HG02623 (cell line): Measurements from ENCODE around the gene LPXN.

ENCODE experiments used
- ATAC-seq: cut with Tn5 transposase; IDR thresholded peaks from one replicate; pipeline ENCODE4 v1.9.1; 2021; ENCODE audit warnings: moderate library complexity; ENCODE audit not compliant: unreplicated experiment

The LPXN gene

DNA sequence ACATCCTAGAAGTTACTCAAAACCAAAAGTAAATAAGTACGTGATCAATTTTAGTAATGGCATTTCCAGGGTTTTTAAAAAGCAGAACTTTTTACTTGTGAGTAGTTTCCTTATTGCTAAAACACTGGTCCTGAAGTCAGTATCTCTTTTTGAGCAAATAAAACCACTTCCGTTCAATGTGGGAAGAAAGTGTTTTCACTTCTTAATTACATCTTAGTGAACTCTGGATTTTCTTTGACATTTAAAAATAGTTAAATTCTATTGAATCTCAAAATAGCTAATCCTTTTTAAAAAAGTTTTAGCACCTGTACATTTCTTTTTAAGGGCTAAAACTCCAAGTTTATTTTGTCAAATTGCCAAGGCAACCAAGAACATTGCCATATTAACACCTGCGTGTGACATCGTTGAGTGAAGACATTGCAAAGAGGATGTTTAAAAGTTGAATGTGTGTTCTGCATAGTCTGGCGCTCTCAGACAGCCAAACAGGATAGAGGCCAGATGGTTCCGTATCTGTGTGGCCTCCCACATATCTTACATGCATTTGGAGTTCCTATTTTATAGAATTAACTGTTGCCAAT, 50.5 kb downstream of the LPXN start:
- ATAC-seq = peak; percentile 83

- peak; percentile 29 for ATAC-seq
Measured at GRCh38 chr11:58524232-58525036, 51.2 kb downstream of the LPXN start.

GRCh38 chr11:58513747-58514367, 61.8 kb downstream of the LPXN start:
- ATAC-seq = peak; percentile 53

GRCh38 chr11:58511636-58512035, 64.0 kb downstream of the LPXN start:
- ATAC-seq = no peak

DNA sequence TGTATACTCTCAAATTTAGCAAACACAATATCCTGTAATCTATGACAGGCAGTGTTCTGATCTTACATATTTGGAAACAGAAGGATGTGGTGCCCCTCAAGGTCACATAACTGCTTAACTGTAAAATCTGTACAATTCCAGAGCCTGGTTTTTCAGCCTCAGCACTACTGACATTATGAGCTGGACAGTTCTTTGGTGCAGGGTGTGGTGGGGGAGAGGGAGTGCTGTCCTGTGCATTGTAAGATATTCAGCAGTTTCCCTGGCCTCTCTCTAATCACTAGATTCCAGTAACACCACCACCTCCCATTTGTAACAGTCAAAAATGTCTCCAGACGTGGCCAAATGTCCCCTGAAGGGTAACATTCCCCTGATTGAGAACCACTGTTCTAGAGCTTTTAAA, 65.9 kb downstream of the LPXN start:
- ATAC-seq = no peak

DNA sequence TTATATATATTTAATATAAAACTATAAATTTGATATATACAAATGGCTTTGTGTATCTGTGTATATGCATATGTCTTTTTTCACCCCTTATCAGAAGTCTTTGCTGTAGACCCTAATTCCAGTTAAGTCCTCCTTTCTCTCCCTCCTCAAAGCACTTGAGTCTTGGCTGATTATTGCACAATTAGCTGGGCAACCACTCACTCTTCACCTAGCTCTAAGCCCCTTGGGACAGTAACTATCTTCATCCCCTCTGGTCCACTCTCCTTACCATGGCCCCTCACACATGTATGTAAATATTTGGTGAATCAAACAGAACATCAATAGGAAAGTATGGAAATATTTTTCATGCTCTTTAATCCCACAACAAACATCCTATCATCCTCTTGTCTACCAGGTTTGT, 66.8 kb downstream of the LPXN start:
- ATAC-seq = no peak

DNA sequence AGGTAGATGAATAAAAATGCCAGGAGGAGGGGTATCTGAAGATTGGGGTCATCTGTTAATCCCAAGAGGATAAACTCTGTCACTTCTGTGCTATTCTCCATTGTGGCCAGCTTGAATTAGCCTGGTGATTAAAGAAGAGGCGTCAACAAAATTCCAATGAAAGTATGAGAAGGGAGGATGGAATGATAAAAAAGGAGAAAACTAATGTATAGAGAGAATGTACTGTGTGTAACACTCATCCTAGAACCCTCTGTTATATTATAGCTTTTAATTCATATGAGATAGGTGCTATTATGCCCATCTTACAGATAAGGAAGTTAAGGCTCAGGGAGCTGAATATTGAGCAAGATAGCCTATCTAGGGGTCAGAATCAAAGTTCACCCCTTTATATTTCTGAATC, 67.7 kb downstream of the LPXN start, which contains the start of gene OR5B21:
OR5B21 (minus strand) TSS at position 101 of the 400 bp plus-strand sequence; CDS start at position 101, 0 bp downstream.
- no peak for ATAC-seq

- no peak for ATAC-seq
Measured at GRCh38 chr11:58507355-58507754, 68.3 kb downstream of the LPXN start.

DNA sequence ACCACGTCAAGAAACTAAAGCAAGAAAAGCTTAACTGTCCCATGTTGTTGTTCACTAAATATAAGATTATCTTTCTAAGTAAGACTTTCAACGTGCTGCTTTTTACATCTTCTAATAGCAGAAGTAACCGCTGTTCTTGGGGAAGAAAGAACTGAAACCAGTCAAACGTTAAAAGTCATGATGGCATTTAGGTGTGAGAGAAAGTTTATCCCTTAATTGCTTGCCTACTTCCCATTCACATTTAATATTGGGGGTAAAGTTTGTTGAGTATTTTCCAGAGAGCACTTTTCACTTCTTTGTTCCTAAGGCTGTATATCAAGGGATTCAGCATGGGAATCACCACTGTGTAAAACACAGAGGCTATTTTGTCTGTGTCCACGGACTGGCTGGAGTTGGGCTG, 68.7 kb downstream of the LPXN start:
- ATAC-seq = peak; percentile 39

GRCh38 chr11:58505849-58506248, 69.8 kb downstream of the LPXN start:
- no peak for ATAC-seq

GRCh38 chr11:58504232-58504631, 71.4 kb downstream of the LPXN start:
- no peak for ATAC-seq

DNA sequence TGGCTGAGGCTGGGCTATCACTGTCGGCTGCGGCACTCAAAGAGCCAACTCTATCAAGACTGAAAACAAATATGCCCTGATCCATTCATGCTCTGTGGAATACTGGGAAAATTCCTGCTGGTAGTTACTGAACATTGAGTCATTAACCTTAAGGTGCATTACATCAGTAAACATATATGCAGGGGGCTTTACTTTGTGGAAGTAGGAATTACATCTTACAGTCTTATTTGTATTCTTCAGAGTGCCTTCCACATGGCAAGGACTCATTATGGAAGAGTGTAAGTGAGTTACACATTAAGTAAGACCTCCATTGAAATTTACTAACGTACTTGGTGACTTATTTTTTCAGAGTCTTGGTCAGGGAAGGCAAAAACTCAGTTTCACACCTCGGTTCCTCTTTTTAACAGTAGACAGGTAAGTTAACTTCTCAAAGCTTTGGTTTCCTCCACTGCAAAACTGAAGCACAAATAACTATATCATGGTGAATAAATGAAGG, 72.2 kb downstream of the LPXN start:
- peak; percentile 92 for ATAC-seq

DNA sequence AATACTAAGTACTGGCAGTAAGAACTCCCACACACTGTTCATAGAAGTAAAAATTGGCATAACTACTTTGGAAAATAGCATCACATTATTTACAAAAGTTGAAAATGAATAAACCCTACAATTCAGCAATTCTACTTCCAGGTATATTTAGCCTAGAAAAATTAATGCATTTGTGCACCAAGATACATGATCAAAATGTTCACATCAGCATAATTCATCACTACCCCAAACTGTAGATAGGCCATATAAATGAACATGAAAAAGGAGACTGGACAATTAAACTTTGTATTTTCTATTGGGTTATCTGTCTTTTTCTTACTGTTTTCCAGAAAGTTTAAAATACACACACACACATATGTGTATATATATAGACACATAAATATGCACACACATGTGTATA, 73.7 kb downstream of the LPXN start:
- ATAC-seq = no peak

DNA sequence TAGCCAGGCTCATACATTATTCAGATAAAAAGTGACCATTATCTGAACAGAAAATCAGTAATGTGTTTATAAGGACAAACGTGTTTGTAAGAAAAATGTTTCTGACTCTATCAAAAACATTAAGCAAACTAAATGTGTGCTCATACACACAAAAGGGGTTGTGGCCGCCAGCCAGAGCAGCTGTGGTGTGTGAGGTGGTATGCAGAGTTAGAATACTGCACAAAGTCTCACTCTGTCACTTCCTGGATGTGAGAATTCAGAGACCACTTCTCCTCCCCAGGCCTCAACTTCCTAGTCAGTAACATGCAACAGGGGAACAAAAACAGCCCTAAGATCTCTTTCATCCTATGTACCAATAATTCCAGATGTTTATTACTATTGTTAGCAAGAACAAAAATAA, 77.2 kb downstream of the LPXN start:
- ATAC-seq = no peak

- ATAC-seq = no peak
Measured at GRCh38 chr11:58497951-58498350, 77.7 kb downstream of the LPXN start.

- no peak for ATAC-seq
Measured at GRCh38 chr11:58495906-58496305, 79.8 kb downstream of the LPXN start.

GRCh38 chr11:58494101-58494500, 81.6 kb downstream of the LPXN start:
- ATAC-seq = no peak

DNA sequence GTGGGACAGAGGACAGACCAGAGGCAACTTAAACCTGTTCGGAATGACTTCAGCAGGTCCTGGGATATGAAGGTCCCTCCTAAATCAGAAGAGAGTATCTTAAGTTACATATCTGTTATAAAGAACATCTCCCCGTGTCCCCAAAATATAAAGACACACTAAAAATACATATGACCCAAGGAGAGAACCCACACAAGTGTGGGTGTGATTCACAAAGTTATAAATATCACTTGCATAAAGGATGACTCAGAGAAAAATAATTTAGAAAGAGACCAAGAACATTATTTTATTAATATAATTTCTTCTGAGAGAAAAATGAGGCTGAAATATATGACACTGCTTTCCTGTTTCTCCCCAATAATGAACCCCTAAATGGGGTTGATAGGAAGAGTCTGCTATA, 82.0 kb downstream of the LPXN start:
- ATAC-seq = no peak

GRCh38 chr11:58490827-58491226, 84.8 kb downstream of the LPXN start:
- ATAC-seq = no peak

- ATAC-seq = no peak
Measured at GRCh38 chr11:58487170-58487569, 88.5 kb downstream of the LPXN start.

DNA sequence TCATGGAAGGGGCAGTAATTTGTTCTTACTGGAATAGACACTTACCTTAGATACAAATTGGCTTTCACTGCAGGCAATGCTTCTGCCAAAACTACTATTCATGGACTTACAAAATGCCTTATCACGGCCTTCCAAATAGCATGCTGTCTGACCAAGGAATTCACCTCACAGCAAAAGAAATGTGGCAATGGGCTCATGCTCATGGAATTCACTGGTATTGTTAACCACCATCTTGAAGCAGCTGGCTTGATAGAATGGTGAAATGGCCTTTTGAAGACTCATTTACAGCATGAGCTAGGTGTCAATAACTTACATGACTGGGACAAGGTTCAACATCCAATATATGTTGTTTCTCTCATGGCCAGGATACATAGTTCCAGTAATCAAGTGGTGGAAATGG, 89.7 kb downstream of the LPXN start:
- ATAC-seq = no peak
